ENCODE data around the gene CNNM2. TPM values are rescaled to one million over a fixed set of nuclear protein-coding genes. Genes with fewer than 3 reads are reported as not detected.

The CNNM2 gene
- polyA plus RNA-seq, 1 of the 3 experiments (the other 2 are of a cell fraction) = 4.0 TPM

GRCh38 chr10:103080891-103081581, 162.9 kb downstream of the CNNM2 start:
- Histone ChIP-seq H3K4me1 (ENCODE audit: control insufficient read depth in 1 of 2, insufficient read depth in 2 of 2, low read depth in 1 of 2, low read length in 1 of 2) (no peaks in the 10 kb centered on the region), H4K20me1 (ENCODE audit: insufficient read depth) (no peaks in the 10 kb centered on the region), H3K27me3 (ENCODE audit: insufficient read depth) (no peaks in the 10 kb centered on the region), H3F3A (replicated peaks; ENCODE audit: insufficient read depth) (no peaks in the 10 kb centered on the region), H3K4me3 (ENCODE audit: low read depth in 2 of 2, low read length in 1 of 2) (no peak overlapping the region), H3K27ac (ENCODE audit: low read depth in 2 of 2, low read length in 1 of 2) (no peak overlapping the region), H2AFZ (ENCODE audit: low read depth) (no peak overlapping the region), H3K9me3 (no peaks in the 10 kb centered on the region), H3K36me3 (replicated peaks in 1 of 2; ENCODE audit: control insufficient read depth in 1 of 2, insufficient read depth in 2 of 2, low read length in 1 of 2) (peaks cover 16 to 49% of the 10 kb centered on the region in 2 experiments), H3K9me2 (no peaks in the 10 kb centered on the region), H3K4me2 (no peak overlapping the region), H3K79me2 (ENCODE audit: insufficient read depth) (no peaks in the 10 kb centered on the region), H3K9ac (no peak overlapping the region)
- no peak for TF ChIP-seq USF2 (IDR thresholded peaks at IDR 0.05; ENCODE audit: borderline replicate concordance, low read depth, low read length)
- TF ChIP-seq JUND (IDR thresholded peaks at IDR 0.05) = no peak
- TF ChIP-seq MAX (IDR thresholded peaks at IDR 0.05; ENCODE audit: low read depth) = no peak
- no peak for TF ChIP-seq POLR2AphosphoS5 (IDR thresholded peaks at IDR 0.05; ENCODE audit: low read depth, low read length)
- no peak for TF ChIP-seq REST (IDR thresholded peaks at IDR 0.05; ENCODE audit: low read depth, low read length)
- no peak for TF ChIP-seq FOXM1 (IDR thresholded peaks at IDR 0.05; ENCODE audit: low read depth)
- no peak for TF ChIP-seq CHD2 (IDR thresholded peaks at IDR 0.05; ENCODE audit: low read length, partially characterized antibody)
- TF ChIP-seq RFX5 (IDR thresholded peaks at IDR 0.05; ENCODE audit: low read length) = no peak
- TF ChIP-seq TAF1 (IDR thresholded peaks at IDR 0.05; ENCODE audit: borderline replicate concordance, low read depth, low read length) = no peak
- TF ChIP-seq YY1 (IDR thresholded peaks at IDR 0.05; ENCODE audit: low read depth) = no peak
- no peak for TF ChIP-seq GATA2 (CRISPR knock-in tag; IDR thresholded peaks at IDR 0.05)
- 100% methylated on average over 1 of the region's 4 CpGs for whole genome bisulfite sequencing (ENCODE audit: low lambda C conversion rate)
- ChIA-PET POLR2A (no interaction called here), CTCF (interaction anchor here (0.8 to 1.6 kb wide), 3 partner anchors 12 to 164 kb away, joined by 3 to 7 read pairs (median 4); no protein-coding TSS in a partner anchor)
- DNase-seq = no peak

- Histone ChIP-seq H3K27ac (ENCODE audit: low read depth in 2 of 2, low read length in 1 of 2) (no peak overlapping the region), H3K9ac (no peak overlapping the region), H3K27me3 (ENCODE audit: insufficient read depth) (no peaks in the 10 kb centered on the region), H3F3A (replicated peaks; ENCODE audit: insufficient read depth) (no peaks in the 10 kb centered on the region), H4K20me1 (ENCODE audit: insufficient read depth) (no peaks in the 10 kb centered on the region), H3K4me1 (ENCODE audit: control insufficient read depth in 1 of 2, insufficient read depth in 2 of 2, low read depth in 1 of 2, low read length in 1 of 2) (no peaks in the 10 kb centered on the region), H3K36me3 (replicated peaks in 1 of 2; ENCODE audit: control insufficient read depth in 1 of 2, insufficient read depth in 2 of 2, low read length in 1 of 2) (peaks cover 28 to 60% of the 10 kb centered on the region in 2 experiments), H3K79me2 (ENCODE audit: insufficient read depth) (no peaks in the 10 kb centered on the region), H3K9me2 (no peaks in the 10 kb centered on the region), H2AFZ (ENCODE audit: low read depth) (no peak overlapping the region), H3K4me2 (no peak overlapping the region), H3K9me3 (no peaks in the 10 kb centered on the region), H3K4me3 (ENCODE audit: low read depth in 2 of 2, low read length in 1 of 2) (no peak overlapping the region)
- no peak for DNase-seq
- POLR2A ChIA-PET = no interaction called here
- CTCF ChIA-PET = interaction anchor here (0.6 kb wide), 1 partner anchor 1029 kb away, joined by 3 read pairs; no protein-coding TSS in a partner anchor
- 90% methylated on average over 1 of the region's 1 CpG for WGBS (ENCODE audit: low lambda C conversion rate)
- no peak for TF ChIP-seq USF1 (IDR thresholded peaks at IDR 0.05; ENCODE audit: borderline replicate concordance, low read depth)
- no peak for TF ChIP-seq TAF1 (IDR thresholded peaks at IDR 0.05; ENCODE audit: borderline replicate concordance, low read depth, low read length)
- no peak for TF ChIP-seq TEAD4 (IDR thresholded peaks at IDR 0.05; ENCODE audit: borderline replicate concordance, insufficient read depth)
- TF ChIP-seq REST (IDR thresholded peaks at IDR 0.05; ENCODE audit: low read depth, low read length) = no peak
- TF ChIP-seq MAX (IDR thresholded peaks at IDR 0.05; ENCODE audit: low read depth) = no peak
- TF ChIP-seq USF2 (IDR thresholded peaks at IDR 0.05; ENCODE audit: borderline replicate concordance, low read depth, low read length) = no peak
- no peak for TF ChIP-seq RFX5 (IDR thresholded peaks at IDR 0.05; ENCODE audit: low read length)
These were observed 164.6 kb downstream of the CNNM2 start for GRCh38 chr10:103082683-103083082.

Data from SK-N-SH (cell line).